Trophoblast cell (in vitro differentiated cells and primary cell): Measurements from ENCODE around the gene GUCA1A.
"Not testable (repeated sequence)": the region's sequence is repeated elsewhere in the genome, so short reads cannot be mapped to it uniquely, and the experiment has no call there.

Source experiments
- DNase-seq, 2 donors: peaks; one replicate each; pipeline ENCODE4 v3.0.0-alpha.2; 2016
- H2AFZ ChIP-seq: 2 replicates; pipeline ENCODE4 v1.6.1; 2013; ENCODE audit warnings: low read length, moderate library complexity, mild to moderate bottlenecking; ENCODE audit not compliant: insufficient read depth, poor library complexity
- H2AK5ac ChIP-seq: 2 replicates; pipeline ENCODE4 v1.6.1; 2013; ENCODE audit warnings: mild to moderate bottlenecking, low read length
- H2BK120ac ChIP-seq: 2 replicates; pipeline ENCODE4 v1.6.1; 2013; ENCODE audit warnings: low read length, mild to moderate bottlenecking, moderate library complexity; ENCODE audit not compliant: insufficient read depth, poor library complexity
- H2BK12ac ChIP-seq: 2 replicates; pipeline ENCODE4 v1.6.1; 2013; ENCODE audit warnings: mild to moderate bottlenecking, low read length, moderate library complexity
- H2BK5ac ChIP-seq: 2 replicates; pipeline ENCODE4 v1.6.1; 2013; ENCODE audit warnings: low read length, low read depth, moderate library complexity, mild to moderate bottlenecking; ENCODE audit not compliant: poor library complexity
- H3K14ac ChIP-seq: 2 replicates; pipeline ENCODE4 v1.6.1; 2013; ENCODE audit warnings: mild to moderate bottlenecking, low read length
- H3K18ac ChIP-seq: 2 replicates; pipeline ENCODE4 v1.6.1; 2013; ENCODE audit warnings: mild to moderate bottlenecking, low read length
- H3K23ac ChIP-seq: 2 replicates; pipeline ENCODE4 v1.6.1; 2013; ENCODE audit warnings: low read length
- H3K27ac ChIP-seq: 2 replicates; pipeline ENCODE4 v1.5.1; 2013; ENCODE audit warnings: low read depth, mild to moderate bottlenecking, inconsistent platforms, low read length, moderate library complexity
- H3K27me3 ChIP-seq: 2 replicates; pipeline ENCODE4 v1.6.1; 2013; ENCODE audit warnings: inconsistent platforms, mild to moderate bottlenecking, low read length, moderate library complexity; ENCODE audit not compliant: insufficient read depth
- H3K36me3 ChIP-seq, 2 experiments: 1 replicate in 1 of 2; 2 replicates in 1 of 2; pipeline ENCODE4 v1.6.1; 2013; ENCODE audit warnings: low read length in 2 of 2, mild to moderate bottlenecking in 2 of 2, moderate library complexity in 1 of 2; ENCODE audit not compliant: insufficient read depth in 2 of 2, control insufficient read depth in 1 of 2
- H3K4ac ChIP-seq: 2 replicates; pipeline ENCODE4 v1.6.1; 2013; ENCODE audit warnings: low read depth, mild to moderate bottlenecking, low read length, moderate library complexity
- H3K4me1 ChIP-seq, 2 experiments: 1 replicate in 1 of 2; 2 replicates in 1 of 2; pipeline ENCODE4 v1.6.1; 2013; ENCODE audit warnings: low read length in 2 of 2, mild to moderate bottlenecking in 2 of 2, moderate library complexity in 1 of 2; ENCODE audit not compliant: insufficient read depth in 2 of 2, control insufficient read depth in 1 of 2
- H3K4me2 ChIP-seq: 2 replicates; pipeline ENCODE4 v1.6.1; 2013; ENCODE audit warnings: inconsistent platforms, mild to moderate bottlenecking, low read length, moderate library complexity
- H3K4me3 ChIP-seq: 2 replicates; pipeline ENCODE4 v1.5.1; 2013; ENCODE audit warnings: mild to moderate bottlenecking, low read depth, low read length, inconsistent platforms
- H3K79me1 ChIP-seq: one replicate; pipeline ENCODE4 v1.6.1; 2013; ENCODE audit warnings: low read length
- H3K79me2 ChIP-seq: 2 replicates; pipeline ENCODE4 v1.6.1; 2013; ENCODE audit warnings: low read length, mild to moderate bottlenecking; ENCODE audit not compliant: control insufficient read depth, insufficient read depth, poor library complexity
- H3K9ac ChIP-seq: 2 replicates; pipeline ENCODE4 v1.6.1; 2013; ENCODE audit warnings: mild to moderate bottlenecking, low read length
- H3K9me3 ChIP-seq: 2 replicates; pipeline ENCODE4 v1.6.1; 2013; ENCODE audit warnings: low read depth, mild to moderate bottlenecking, control low read depth, inconsistent platforms, low read length; ENCODE audit not compliant: insufficient read depth
- H4K12ac ChIP-seq: 2 replicates; pipeline ENCODE4 v1.6.1; 2013; ENCODE audit warnings: low read depth, mild to moderate bottlenecking, low read length, moderate library complexity
- H4K8ac ChIP-seq: 2 replicates; pipeline ENCODE4 v1.6.1; 2013; ENCODE audit warnings: low read depth, mild to moderate bottlenecking, low read length, moderate library complexity
- H4K91ac ChIP-seq: one replicate; pipeline ENCODE4 v1.6.1; 2013; ENCODE audit warnings: low read depth, mild to moderate bottlenecking, low read length, moderate library complexity
- WGBS: extraction: QIAGEN DNeasy Blood & Tissue Kit; methylation state at CpG from one replicate; pipeline ENCODE4 v1.1.7; 2013; ENCODE audit warnings: missing lambda C conversion rate; ENCODE audit not compliant: insufficient read length, insufficient coverage; ENCODE audit errors: extremely low coverage; 5-methylcytosine and 5-hydroxymethylcytosine counted together

GUCA1A gene

GRCh38 chr6:42207559-42207958 lies 34.4 kb downstream of the GUCA1A start:
- not testable (repeated sequence) for H3K18ac ChIP-seq, H2BK12ac ChIP-seq, H3K14ac ChIP-seq, H3K4me3 ChIP-seq, H3K9me3 ChIP-seq, H3K4me2 ChIP-seq, H3K27ac ChIP-seq, H4K8ac ChIP-seq, H3K9ac ChIP-seq, DNase-seq, H3K4ac ChIP-seq, H3K79me1 ChIP-seq, H2AK5ac ChIP-seq, H2BK5ac ChIP-seq, H4K91ac ChIP-seq, H3K23ac ChIP-seq, H2BK120ac ChIP-seq, H2AFZ ChIP-seq, H3K27me3 ChIP-seq, H3K4me1 ChIP-seq, H4K12ac ChIP-seq, H3K79me2 ChIP-seq
- WGBS, result no CpG with 5 or more reads among the region's 2 CpGs
- H3K36me3 ChIP-seq, result peaks cover 19 to 27% of the 10 kb centered on the region in 2 experiments

- Histone ChIP-seq H3K4ac (no peak overlapping the region), H4K91ac (no peak overlapping the region), H3K36me3 (peaks cover 18 to 31% of the 10 kb centered on the region in 2 experiments), H3K4me2 (no peak overlapping the region), H3K4me3 (no peak overlapping the region), H3K14ac (no peak overlapping the region), H2BK120ac (no peak overlapping the region), H2AFZ (no peak overlapping the region), H3K79me1 (no peaks in the 10 kb centered on the region), H3K27ac (no peak overlapping the region), H2BK12ac (no peak overlapping the region), H3K27me3 (no peaks in the 10 kb centered on the region), H2AK5ac (no peak overlapping the region), H4K8ac (no peak overlapping the region), H2BK5ac (no peak overlapping the region), H4K12ac (no peak overlapping the region), H3K23ac (no peak overlapping the region), H3K18ac (no peak overlapping the region), H3K79me2 (no peaks in the 10 kb centered on the region), H3K9me3 (no peaks in the 10 kb centered on the region), H3K4me1 (no peaks in the 10 kb centered on the region), H3K9ac (no peak overlapping the region)
- no peak for DNase-seq
- no CpG with 5 or more reads among the region's 1 CpG for WGBS
These were observed 37.4 kb downstream of the GUCA1A start for GRCh38 chr6:42210551-42210950.

- no peaks in the 10 kb centered on the region for H3K79me1 ChIP-seq
- no peak overlapping the region for H3K27ac ChIP-seq
- H4K8ac ChIP-seq, result no peak overlapping the region
- no peak overlapping the region for H3K9ac ChIP-seq
- H3K9me3 ChIP-seq, result no peaks in the 10 kb centered on the region
- no peak overlapping the region for H4K12ac ChIP-seq
- no peak overlapping the region for H3K14ac ChIP-seq
- H2BK5ac ChIP-seq, result no peak overlapping the region
- no peak overlapping the region for H4K91ac ChIP-seq
- H3K4me3 ChIP-seq, result no peak overlapping the region
- H3K27me3 ChIP-seq, result no peaks in the 10 kb centered on the region
- H3K18ac ChIP-seq, result no peak overlapping the region
- no peak overlapping the region for H2AK5ac ChIP-seq
- H3K4ac ChIP-seq, result no peak overlapping the region
- H3K79me2 ChIP-seq, result no peaks in the 10 kb centered on the region
- no peak overlapping the region for H2BK12ac ChIP-seq
- no peaks in the 10 kb centered on the region for H3K4me1 ChIP-seq
- H2AFZ ChIP-seq, result no peak overlapping the region
- no peak overlapping the region for H3K23ac ChIP-seq
- no peak for DNase-seq
- WGBS, result no CpG with 5 or more reads among the region's 6 CpGs
- no peak overlapping the region for H3K4me2 ChIP-seq
- H2BK120ac ChIP-seq, result no peak overlapping the region
- peaks cover 18 to 29% of the 10 kb centered on the region in 2 experiments for H3K36me3 ChIP-seq
These were observed 38.6 kb downstream of the GUCA1A start for GRCh38 chr6:42211726-42212125.

GRCh38 chr6:42212442-42212841 lies 39.3 kb downstream of the GUCA1A start:
- Histone ChIP-seq H2BK12ac (no peak overlapping the region), H3K18ac (no peak overlapping the region), H3K4me2 (no peak overlapping the region), H2BK120ac (no peak overlapping the region), H3K27me3 (no peaks in the 10 kb centered on the region), H3K9ac (no peak overlapping the region), H3K4me1 (no peaks in the 10 kb centered on the region), H3K14ac (no peak overlapping the region), H3K79me2 (no peaks in the 10 kb centered on the region), H3K9me3 (no peaks in the 10 kb centered on the region), H3K23ac (no peak overlapping the region), H2AK5ac (no peak overlapping the region), H4K12ac (no peak overlapping the region), H3K4ac (no peak overlapping the region), H3K79me1 (peaks cover under 1% of the 10 kb centered on the region), H4K91ac (no peak overlapping the region), H2BK5ac (no peak overlapping the region), H3K27ac (no peak overlapping the region), H2AFZ (no peak overlapping the region), H4K8ac (no peak overlapping the region), H3K36me3 (peaks cover 16 to 29% of the 10 kb centered on the region in 2 experiments), H3K4me3 (no peak overlapping the region)
- WGBS, result no CpG with 5 or more reads among the region's 3 CpGs
- no peak for DNase-seq
